HCT116 (cell line): ENCODE data around the gene CYP11A1. TPM values are rescaled to one million over a fixed set of nuclear protein-coding genes. Genes with fewer than 3 reads are reported as not detected.

Source experiments
- ATAC-seq: fragments of 200-7000 bp; cut with Tn5 transposase; 2 replicates; pipeline ENCODE4 v1.9.1; 2020; ENCODE audit warnings: mild to moderate bottlenecking, moderate library complexity
- BruUV-seq: library from RNA; stranded (reverse); fragments of 400-500 nt; replicated peaks from 2 replicates; lab custom pipeline; 2021; lab: Mats Ljungman, UMichigan
- CTCF ChIA-PET: fragments of 300-600 bp; sonication (Branson Sonifier 250); formaldehyde crosslinking; loops from one replicate; lab custom pipeline; 2021; ENCODE audit warnings: antibody characterized with exemption; lab: Charles Lee
- POLR2A ChIA-PET: fragments of 300-600, 350-600 bp; sonication (Branson Sonifier 250); formaldehyde crosslinking; loops from one replicate; lab custom pipeline; 2021; ENCODE audit warnings: antibody characterized with exemption; lab: Charles Lee
- RAD21 ChIA-PET, 2 experiments: fragments of 300-600 bp; sonication (Branson Sonifier 250); formaldehyde crosslinking; loops; one replicate each; lab custom pipeline; 2023; ENCODE audit warnings: low total read pairs in 2 of 2; ENCODE audit not compliant: uncharacterized antibody in 2 of 2, unreplicated experiment in 2 of 2, low non-redundant PET in 1 of 2; lab: Charles Lee
- DNase-seq: peaks from one replicate; pipeline ENCODE4 v3.0.0-alpha.2; 2010; ENCODE audit warnings: low read depth, low spot score
- H2AFZ ChIP-seq: fragments of 200-600 bp; shearing (Covaris generic), sonication (generic); 2 replicates; pipeline ENCODE4 v1.6.1; 2017; ENCODE audit warnings: low read depth, mixed run types, mixed read lengths, antibody characterized with exemption, low read length; ENCODE audit not compliant: poor library complexity, severe bottlenecking
- H3K27ac ChIP-seq: 2 replicates; pipeline ENCODE4 v1.5.1; 2012; ENCODE audit warnings: low read depth, low read length
- H3K27me3 ChIP-seq: fragments of 200-600 bp; sonication (generic); 2 replicates; pipeline ENCODE4 v1.6.1; 2016; ENCODE audit warnings: mixed run types, low read length, mixed read lengths; ENCODE audit not compliant: insufficient read depth
- H3K36me3 ChIP-seq, 2 experiments: fragments of 200-500 bp in 1 of 2; fragments of 200-600 bp in 1 of 2; sonication (Bioruptor generic) in 1 of 2; sonication (generic) in 1 of 2; 2 replicates each; pipeline versions ENCODE4 v1.5.1 to v1.6.1; 2014 to 2016; ENCODE audit warnings: low read length in 2 of 2, inconsistent platforms in 1 of 2, mixed read lengths in 1 of 2, mixed run types in 1 of 2; ENCODE audit not compliant: insufficient read depth in 2 of 2, control insufficient read depth in 1 of 2
- H3K4me1 ChIP-seq, 2 experiments: fragments of 200-600 bp in 1 of 2; sonication (generic) in 1 of 2; 2 replicates each; pipeline versions ENCODE4 v1.5.1 to v1.6.1; 2012 to 2017; ENCODE audit warnings: low read length in 2 of 2, inconsistent platforms in 1 of 2, mild to moderate bottlenecking in 1 of 2, mixed read lengths in 1 of 2, mixed run types in 1 of 2, moderate library complexity in 1 of 2; ENCODE audit not compliant: insufficient read depth in 2 of 2, control insufficient read depth in 1 of 2
- H3K4me2 ChIP-seq: fragments of 200-600 bp; sonication (generic); 2 replicates; pipeline ENCODE4 v1.6.1; 2017; ENCODE audit warnings: mixed run types, low read length, mixed read lengths
- H3K4me3 ChIP-seq, 2 experiments: fragments of 200-600 bp in 1 of 2; sonication (generic) in 1 of 2; replicated peaks in 1 of 2; 2 replicates each; pipeline ENCODE4 v1.5.1; 2011 to 2016; ENCODE audit warnings: low read length in 2 of 2, control low read depth in 1 of 2, low read depth in 1 of 2, mild to moderate bottlenecking in 1 of 2, mixed read lengths in 1 of 2, mixed run types in 1 of 2
- H3K79me2 ChIP-seq: fragments of 200-600 bp; sonication (generic); 2 replicates; pipeline ENCODE4 v1.6.1; 2017; ENCODE audit warnings: mild to moderate bottlenecking, mixed run types, low read length, moderate library complexity, mixed read lengths; ENCODE audit not compliant: insufficient read depth
- H3K9ac ChIP-seq: fragments of 200-600 bp; sonication (generic); 2 replicates; pipeline ENCODE4 v1.6.1; 2016; ENCODE audit warnings: low read length, mixed read lengths
- H3K9me2 ChIP-seq: fragments of 200-600 bp; sonication (generic), shearing (Covaris generic); 2 replicates; pipeline ENCODE4 v1.6.1; 2017; ENCODE audit warnings: mixed run types, mild to moderate bottlenecking, moderate library complexity; ENCODE audit not compliant: insufficient read depth
- H3K9me3 ChIP-seq, 2 experiments: fragments of 200-500 bp in 1 of 2; fragments of 200-600 bp in 1 of 2; sonication (Bioruptor generic) in 1 of 2; sonication (generic) in 1 of 2; 2 replicates each; pipeline ENCODE4 v1.6.1; 2014 to 2017; ENCODE audit warnings: low read length in 2 of 2, mixed read lengths in 2 of 2, inconsistent platforms in 1 of 2, low read depth in 1 of 2, mild to moderate bottlenecking in 1 of 2, mixed run types in 1 of 2, moderate library complexity in 1 of 2; ENCODE audit not compliant: control insufficient read depth in 1 of 2, insufficient read depth in 1 of 2
- H4K20me1 ChIP-seq: fragments of 200-600 bp; sonication (generic), shearing (Covaris generic); 2 replicates; pipeline ENCODE4 v1.6.1; 2017; ENCODE audit warnings: mixed run types, mild to moderate bottlenecking, moderate library complexity; ENCODE audit not compliant: insufficient read depth
- CBX3 ChIP-seq: IDR thresholded peaks from 2 replicates; pipeline ENCODE4 v1.6.1; 2012; ENCODE audit warnings: low read depth
- CTCF ChIP-seq, 3 experiments: fragments of 200-600 bp in 1 of 3; sonication (generic) in 1 of 3; IDR thresholded peaks in 2 of 3; conservative IDR thresholded peaks in 1 of 3; 2 replicates each; pipeline ENCODE4 v1.5.1; 2012 to 2017; ENCODE audit warnings: low read depth in 2 of 3, low read length in 2 of 3, antibody characterized with exemption in 1 of 3, borderline replicate concordance in 1 of 3, control low read depth in 1 of 3, mild to moderate bottlenecking in 1 of 3, mixed read lengths in 1 of 3, mixed run types in 1 of 3, moderate library complexity in 1 of 3; ENCODE audit not compliant: insufficient read depth in 1 of 3
- ELF1 ChIP-seq: IDR thresholded peaks from 2 replicates; pipeline ENCODE4 v1.6.1; 2012; ENCODE audit warnings: low read depth, borderline replicate concordance
- EZH2 ChIP-seq: fragments of 200-600 bp; sonication (generic); IDR thresholded peaks from 2 replicates; pipeline ENCODE4 v1.6.1; 2017; ENCODE audit warnings: antibody characterized with exemption, mixed run types
- EZH2phosphoT487 ChIP-seq: fragments of 200-600 bp; IDR thresholded peaks from 2 replicates; pipeline ENCODE4 v1.6.1; 2018; ENCODE audit warnings: antibody characterized with exemption, borderline replicate concordance
- FOSL1 ChIP-seq: IDR thresholded peaks from 2 replicates; pipeline ENCODE4 v1.6.1; 2012; ENCODE audit warnings: low read depth
- JUND ChIP-seq: IDR thresholded peaks from 2 replicates; pipeline ENCODE4 v1.6.1; 2012
- POLR2A ChIP-seq: IDR thresholded peaks from 2 replicates; pipeline ENCODE4 v1.7.0; 2011; ENCODE audit warnings: borderline replicate concordance; ENCODE audit not compliant: insufficient read depth, insufficient read length; ENCODE audit errors: extremely low read depth
- RAD21 ChIP-seq: IDR thresholded peaks from 2 replicates; pipeline ENCODE4 v1.6.1; 2012; ENCODE audit warnings: low read depth, mild to moderate bottlenecking
- SIN3A ChIP-seq: IDR thresholded peaks from 2 replicates; pipeline ENCODE4 v1.6.1; 2012; ENCODE audit warnings: low read depth
- SP1 ChIP-seq: IDR thresholded peaks from 2 replicates; pipeline ENCODE4 v1.6.1; 2012; ENCODE audit warnings: low read depth
- YY1 ChIP-seq: IDR thresholded peaks from 2 replicates; pipeline ENCODE4 v1.6.1; 2011; ENCODE audit warnings: low read length, low read depth, moderate library complexity, mild to moderate bottlenecking; ENCODE audit not compliant: insufficient replicate concordance; ENCODE audit errors: extremely low read depth
- ZBTB33 ChIP-seq: IDR thresholded peaks from 2 replicates; pipeline ENCODE4 v1.6.1; 2011; ENCODE audit warnings: mild to moderate bottlenecking, low read length, moderate library complexity; ENCODE audit not compliant: insufficient replicate concordance; ENCODE audit errors: extremely low read depth
- ZFX ChIP-seq: fragments of 450-650 bp; IDR thresholded peaks from 2 replicates; pipeline ENCODE4 v1.6.1; 2017
- ZNF274 ChIP-seq: fragments of 200-500 bp; sonication (Bioruptor generic); IDR thresholded peaks from 2 replicates; pipeline ENCODE4 v1.6.1; 2014; ENCODE audit warnings: mild to moderate bottlenecking, low read depth, low read length, inconsistent platforms
- intact Hi-C: fragments of 100-400 bp; cut with micrococcal nuclease; formaldehyde crosslinking; loops from 2 replicates; pipeline ENCODE4 v1.10.0; 2022
- total RNA-seq: library from RNA; stranded (reverse); gene quantifications from one replicate; pipeline ENCODE4 v1.2.1, GENCODE V29; 2021; ENCODE audit not compliant: unreplicated experiment
- TF ChIP-seq, protein P1 (sequence below): IDR thresholded peaks from 2 replicates; pipeline ENCODE4 v1.6.1; 2012
- TF ChIP-seq, protein P2 (sequence below): IDR thresholded peaks from 2 replicates; pipeline ENCODE4 v1.6.1; 2012; ENCODE audit warnings: low read depth

The CYP11A1 gene
- total RNA-seq, 1 experiment from 2014 or later, result 0.57 TPM

DNA sequence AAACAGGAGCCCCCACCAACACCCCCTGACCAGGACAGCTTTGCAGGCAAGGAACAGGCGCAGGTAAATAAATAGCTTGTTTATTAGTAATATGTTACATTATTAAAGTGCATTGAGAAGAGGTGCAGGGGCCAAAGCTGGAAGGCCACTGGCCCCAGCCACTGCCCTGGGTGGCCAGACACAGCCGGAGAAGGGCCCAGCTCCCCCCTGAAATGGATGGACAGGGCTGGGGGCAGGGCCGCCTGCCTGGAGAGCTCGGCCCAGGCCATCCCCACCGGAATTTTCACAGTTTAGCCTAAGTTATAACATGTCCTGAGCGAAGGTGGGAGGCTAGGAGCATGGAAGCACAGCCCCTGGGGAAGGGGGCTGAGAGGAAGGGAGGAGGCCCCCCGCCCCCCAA lies 41.8 kb upstream of the CYP11A1 start:
- H3K4me2 ChIP-seq, result no peak overlapping the region
- ATAC-seq, result no peak
- POLR2A ChIA-PET, result no interaction called here
- no peaks in the 10 kb centered on the region for H3K9me3 ChIP-seq
- intact Hi-C loops, result no loop called here
- DNase-seq, result no peak
- no peak overlapping the region for H2AFZ ChIP-seq
- TF ChIP-seq ELF1, result no peak
- TF ChIP-seq JUND, result no peak
- no peak for TF ChIP-seq EZH2
- TF ChIP-seq CTCF (IDR thresholded peaks at IDR 0.05 in 2 of 3, conservative IDR thresholded peaks at IDR 0.05 in 1 of 3; ENCODE audit: borderline replicate concordance in 1 of 3, insufficient read depth in 1 of 3, low read depth in 2 of 3, low read length in 2 of 3), result no peak
- no peak for TF ChIP-seq EZH2phosphoT487
- TF ChIP-seq ZFX, result no peak
- TF ChIP-seq SIN3A, result no peak
- TF ChIP-seq ZBTB33, result no peak
- no peak for TF ChIP-seq CBX3
- no peak for TF ChIP-seq FOSL1
- TF ChIP-seq RAD21, result no peak
- TF ChIP-seq SP1, result no peak
- TF ChIP-seq, protein P1, sequence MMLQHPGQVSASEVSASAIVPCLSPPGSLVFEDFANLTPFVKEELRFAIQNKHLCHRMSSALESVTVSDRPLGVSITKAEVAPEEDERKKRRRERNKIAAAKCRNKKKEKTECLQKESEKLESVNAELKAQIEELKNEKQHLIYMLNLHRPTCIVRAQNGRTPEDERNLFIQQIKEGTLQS, result no peak
- TF ChIP-seq POLR2A, result no peak
- TF ChIP-seq, protein P2, sequence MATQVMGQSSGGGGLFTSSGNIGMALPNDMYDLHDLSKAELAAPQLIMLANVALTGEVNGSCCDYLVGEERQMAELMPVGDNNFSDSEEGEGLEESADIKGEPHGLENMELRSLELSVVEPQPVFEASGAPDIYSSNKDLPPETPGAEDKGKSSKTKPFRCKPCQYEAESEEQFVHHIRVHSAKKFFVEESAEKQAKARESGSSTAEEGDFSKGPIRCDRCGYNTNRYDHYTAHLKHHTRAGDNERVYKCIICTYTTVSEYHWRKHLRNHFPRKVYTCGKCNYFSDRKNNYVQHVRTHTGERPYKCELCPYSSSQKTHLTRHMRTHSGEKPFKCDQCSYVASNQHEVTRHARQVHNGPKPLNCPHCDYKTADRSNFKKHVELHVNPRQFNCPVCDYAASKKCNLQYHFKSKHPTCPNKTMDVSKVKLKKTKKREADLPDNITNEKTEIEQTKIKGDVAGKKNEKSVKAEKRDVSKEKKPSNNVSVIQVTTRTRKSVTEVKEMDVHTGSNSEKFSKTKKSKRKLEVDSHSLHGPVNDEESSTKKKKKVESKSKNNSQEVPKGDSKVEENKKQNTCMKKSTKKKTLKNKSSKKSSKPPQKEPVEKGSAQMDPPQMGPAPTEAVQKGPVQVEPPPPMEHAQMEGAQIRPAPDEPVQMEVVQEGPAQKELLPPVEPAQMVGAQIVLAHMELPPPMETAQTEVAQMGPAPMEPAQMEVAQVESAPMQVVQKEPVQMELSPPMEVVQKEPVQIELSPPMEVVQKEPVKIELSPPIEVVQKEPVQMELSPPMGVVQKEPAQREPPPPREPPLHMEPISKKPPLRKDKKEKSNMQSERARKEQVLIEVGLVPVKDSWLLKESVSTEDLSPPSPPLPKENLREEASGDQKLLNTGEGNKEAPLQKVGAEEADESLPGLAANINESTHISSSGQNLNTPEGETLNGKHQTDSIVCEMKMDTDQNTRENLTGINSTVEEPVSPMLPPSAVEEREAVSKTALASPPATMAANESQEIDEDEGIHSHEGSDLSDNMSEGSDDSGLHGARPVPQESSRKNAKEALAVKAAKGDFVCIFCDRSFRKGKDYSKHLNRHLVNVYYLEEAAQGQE, result no peak
- no peak for TF ChIP-seq YY1
- no peak for TF ChIP-seq ZNF274
- H3K27me3 ChIP-seq, result no peaks in the 10 kb centered on the region
- no peaks in the 10 kb centered on the region for H3K79me2 ChIP-seq
- H3K4me3 ChIP-seq, result no peak overlapping the region
- H3K36me3 ChIP-seq, result peaks cover 0 to 22% of the 10 kb centered on the region in 2 experiments; a peak in 1 of 4 replicates
- H3K27ac ChIP-seq, result no peak overlapping the region
- peaks cover 18 to 43% of the 10 kb centered on the region in 2 experiments for H3K4me1 ChIP-seq
- no peaks in the 10 kb centered on the region for H4K20me1 ChIP-seq
- H3K9me2 ChIP-seq, result no peaks in the 10 kb centered on the region
- RAD21 ChIA-PET, result no interaction called here
- CTCF ChIA-PET, result no interaction called here
- H3K9ac ChIP-seq, result no peak overlapping the region
- BruUV-seq, result no TSS peak
